Left hindlimb (tissue), 1 donor: ENCODE measurements around the gene TYW1.
"Not testable (repeated sequence)": the region's sequence is repeated elsewhere in the genome, so short reads cannot be mapped to it uniquely, and the experiment has no call there.

Source experiments
- DNase-seq: peaks from one replicate; pipeline ENCODE4 v3.0.0-alpha.2; 2018

TYW1 gene

DNA sequence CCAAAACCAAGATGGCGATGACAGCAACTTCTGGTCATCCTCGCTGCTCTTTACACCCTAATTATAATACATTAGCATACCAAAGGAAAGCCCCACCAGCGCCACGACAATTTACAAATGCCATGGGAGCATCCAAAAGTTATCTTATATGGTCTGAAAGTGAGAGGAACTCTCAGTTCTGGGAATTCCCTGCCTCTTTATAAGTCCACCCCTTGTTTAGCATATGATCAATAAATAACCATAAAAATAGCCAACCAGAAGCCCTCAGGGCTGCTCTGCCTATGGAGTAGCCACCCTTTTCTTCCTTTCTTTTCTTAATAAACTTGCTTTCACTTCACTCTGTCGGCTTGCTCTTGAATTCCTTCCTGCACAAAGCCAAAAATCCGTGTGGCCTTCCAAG, 262.7 kb downstream of the TYW1 start:
- not testable (repeated sequence) for DNase-seq

GRCh38 chr7:67260166-67260586, 263.5 kb downstream of the TYW1 start:
- not testable (repeated sequence) for DNase-seq

- DNase-seq = not testable (repeated sequence)
Measured at GRCh38 chr7:67264000-67264399, 267.4 kb downstream of the TYW1 start.

GRCh38 chr7:67266070-67266469, 269.4 kb downstream of the TYW1 start:
- DNase-seq = not testable (repeated sequence)

GRCh38 chr7:67267914-67268313, 271.3 kb downstream of the TYW1 start:
- no peak for DNase-seq

DNA sequence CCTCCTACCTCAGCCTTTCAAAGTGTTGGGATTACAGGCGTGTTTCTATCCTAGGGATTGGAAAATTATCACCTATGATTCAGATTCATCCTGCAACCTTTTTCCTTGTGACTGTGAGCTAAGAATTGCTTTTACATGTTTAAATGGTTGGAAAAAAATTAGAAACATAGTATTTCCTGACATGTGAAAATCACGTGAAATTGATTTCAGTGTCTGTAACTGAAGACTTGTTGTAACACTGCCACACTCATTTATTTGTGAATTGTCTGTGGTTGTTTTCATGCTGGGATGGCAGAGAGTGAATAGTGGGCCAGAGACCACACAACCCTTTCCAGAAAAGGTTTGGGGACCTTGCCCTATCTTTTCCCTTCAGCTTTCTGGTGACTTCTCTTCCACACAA, 273.3 kb downstream of the TYW1 start:
- not testable (repeated sequence) for DNase-seq
